HG03457 (cell line): Measurements from ENCODE around the gene GPRC5A.
A peak's percentile ranks its signal among the peaks of the same experiment; 100 is the strongest.

Experiments used
- ATAC-seq: cut with Tn5 transposase; IDR thresholded peaks from one replicate; pipeline ENCODE4 v1.9.1; 2021; ENCODE audit warnings: moderate number of reproducible peaks; ENCODE audit not compliant: unreplicated experiment

Gene GPRC5A

GRCh38 chr12:12885096-12885792 lies 6.1 kb upstream of the GPRC5A start:
- no peak for ATAC-seq

- no peak for ATAC-seq
Observed at GRCh38 chr12:12887471-12887870, 3.9 kb upstream of the GPRC5A start.

GRCh38 chr12:12889701-12890100 lies 1.7 kb upstream of the GPRC5A start:
- no peak for ATAC-seq

- ATAC-seq = no peak
Observed at GRCh38 chr12:12890543-12891079, 751 bp upstream of the GPRC5A start.

GRCh38 chr12:12891881-12892355 lies 556 bp downstream of the GPRC5A start:
- no peak for ATAC-seq

- ATAC-seq = no peak
Observed at GRCh38 chr12:12892681-12893141, 1.3 kb downstream of the GPRC5A start.

GRCh38 chr12:12893438-12893837 lies 2.1 kb downstream of the GPRC5A start:
- no peak for ATAC-seq

GRCh38 chr12:12896260-12896659 lies 4.9 kb downstream of the GPRC5A start:
- no peak for ATAC-seq

GRCh38 chr12:12897302-12897701 lies 5.9 kb downstream of the GPRC5A start:
- no peak for ATAC-seq

GRCh38 chr12:12898136-12898717 lies 6.9 kb downstream of the GPRC5A start:
- ATAC-seq = no peak

GRCh38 chr12:12898911-12899511 lies 7.6 kb downstream of the GPRC5A start:
- ATAC-seq = no peak

GRCh38 chr12:12899530-12900380 lies 8.4 kb downstream of the GPRC5A start:
- ATAC-seq = peak; percentile 65

GRCh38 chr12:12900786-12901157 lies 9.4 kb downstream of the GPRC5A start:
- no peak for ATAC-seq

- ATAC-seq = no peak
Observed at GRCh38 chr12:12901158-12901791, 9.9 kb downstream of the GPRC5A start.

GRCh38 chr12:12902036-12902435 lies 10.7 kb downstream of the GPRC5A start:
- ATAC-seq = no peak

GRCh38 chr12:12903642-12904609 lies 12.6 kb downstream of the GPRC5A start:
- ATAC-seq = no peak

- ATAC-seq = no peak
Observed at GRCh38 chr12:12907552-12907951, 16.2 kb downstream of the GPRC5A start.

- ATAC-seq = no peak
Observed at GRCh38 chr12:12908252-12908651, 16.9 kb downstream of the GPRC5A start.

GRCh38 chr12:12908711-12909110 lies 17.3 kb downstream of the GPRC5A start:
- ATAC-seq = no peak
